Naive thymus-derived CD4-positive, alpha-beta T cell (primary cell): ENCODE results near the gene IFNK. TPM values are rescaled to one million over a fixed set of nuclear protein-coding genes. Genes with fewer than 3 reads are reported as not detected.
A peak's percentile ranks its signal among the peaks of the same experiment; 100 is the strongest.

Experiments
- ATAC-seq: fragments of 150-1000 bp; cut with Tn5 transposase; 2 replicates; pipeline ENCODE4 v1.10.0; 2021; ENCODE audit warnings: mild to moderate bottlenecking, moderate library complexity
- CTCF ChIA-PET: fragments of 350-600 bp; sonication (Branson Sonifier 250); formaldehyde crosslinking; loops from one replicate; lab custom pipeline; 2021; ENCODE audit warnings: antibody characterized with exemption; lab: Charles Lee
- POLR2A ChIA-PET: fragments of 350-600 bp; sonication (Branson Sonifier 250); formaldehyde crosslinking; loops from one replicate; lab custom pipeline; 2021; ENCODE audit warnings: antibody characterized with exemption, inconsistent platforms; lab: Charles Lee
- DNase-seq, 9 donors: peaks; one replicate each; pipeline versions ENCODE4 v3.0.0 to v3.0.0-alpha.2; 2020 to 2022; ENCODE audit warnings: mixed read lengths in 1 of 9
- H3K27ac ChIP-seq: one replicate; pipeline ENCODE4 v1.7.0; 2013; ENCODE audit warnings: mild to moderate bottlenecking, low read depth, low read length, moderate library complexity
- H3K27me3 ChIP-seq, 2 donors: one replicate each; pipeline ENCODE4 v1.7.0; 2013; ENCODE audit warnings: low read length in 2 of 2, mild to moderate bottlenecking in 2 of 2, moderate library complexity in 2 of 2; ENCODE audit not compliant: control insufficient read depth in 2 of 2, insufficient read depth in 2 of 2
- H3K36me3 ChIP-seq, 3 experiments: 1 replicate in 2 of 3; 2 replicates in 1 of 3; pipeline ENCODE4 v1.7.0; 2013; ENCODE audit warnings: low read length in 3 of 3, mild to moderate bottlenecking in 3 of 3, moderate library complexity in 1 of 3; ENCODE audit not compliant: insufficient read depth in 3 of 3, control insufficient read depth in 2 of 3
- H3K4me1 ChIP-seq, 2 donors: one replicate each; pipeline ENCODE4 v1.7.0; 2013; ENCODE audit warnings: low read length in 2 of 2, mild to moderate bottlenecking in 2 of 2, moderate library complexity in 1 of 2; ENCODE audit not compliant: control insufficient read depth in 2 of 2, insufficient read depth in 2 of 2
- H3K4me3 ChIP-seq: 2 replicates; pipeline ENCODE4 v1.7.0; 2013; ENCODE audit warnings: mild to moderate bottlenecking, low read length
- H3K9me3 ChIP-seq, 3 experiments: 1 replicate in 2 of 3; 2 replicates in 1 of 3; pipeline ENCODE4 v1.7.0; 2013; ENCODE audit warnings: low read length in 3 of 3; ENCODE audit not compliant: control insufficient read depth in 2 of 3
- H3K27ac Mint-ChIP-seq, 9 donors: one replicate each; pipeline ENCODE4 v1.8.0; 2020 to 2022; ENCODE audit warnings: mixed read lengths in 9 of 9, mild to moderate bottlenecking in 8 of 9, moderate library complexity in 5 of 9, inconsistent platforms in 2 of 9
- H3K27me3 Mint-ChIP-seq, 5 donors: one replicate each; pipeline ENCODE4 v1.8.0; 2021 to 2022; ENCODE audit warnings: mixed read lengths in 5 of 5, mild to moderate bottlenecking in 1 of 5
- H3K36me3 Mint-ChIP-seq, 5 donors: one replicate each; pipeline ENCODE4 v1.8.0; 2020 to 2022; ENCODE audit warnings: mixed read lengths in 5 of 5, mild to moderate bottlenecking in 3 of 5, inconsistent platforms in 1 of 5
- H3K4me1 Mint-ChIP-seq, 7 donors: one replicate each; pipeline ENCODE4 v1.8.0; 2020 to 2022; ENCODE audit warnings: mixed read lengths in 7 of 7, mild to moderate bottlenecking in 3 of 7, inconsistent platforms in 1 of 7
- H3K4me3 Mint-ChIP-seq, 10 donors: one replicate each; pipeline ENCODE4 v1.8.0; 2020 to 2022; ENCODE audit warnings: mild to moderate bottlenecking in 10 of 10, mixed read lengths in 10 of 10, moderate library complexity in 6 of 10, inconsistent platforms in 2 of 10
- H3K9me3 Mint-ChIP-seq, 11 donors: one replicate each; pipeline ENCODE4 v1.8.0; 2020 to 2022; ENCODE audit warnings: mixed read lengths in 11 of 11, mild to moderate bottlenecking in 4 of 11, inconsistent platforms in 1 of 11, moderate library complexity in 1 of 11
- intact Hi-C, 2 donors: fragments of 100-400 bp; cut with micrococcal nuclease; formaldehyde crosslinking; loops; one replicate each; pipeline ENCODE4 v1.15.1; 2023
- polyA plus RNA-seq, 2 donors: library from polyadenylated mRNA; unstranded; fragments of 300-500 nt; fragmentation: Illumina TruSeq; gene quantifications; one replicate each; pipeline ENCODE4 v1.2.3, GENCODE V29; 2021
- total RNA-seq, 6 experiments: library from RNA in 5 of 6; stranded (reverse) in 5 of 6; gene quantifications; 1 replicate in 5 of 6; 2 replicates in 1 of 6; pipeline ENCODE4 v1.2.3 and lab custom pipeline; 2021 to 2026

Gene IFNK
- total and polyA plus RNA-seq, 7 experiments from 2014 or later = not detected

- Histone ChIP-seq H3K9me3 (no peaks in the 10 kb centered on the region), H3K4me3 (no peak overlapping the region), H3K27me3 (no peaks in the 10 kb centered on the region), H3K4me1 (no peaks in the 10 kb centered on the region), H3K27ac (no peak overlapping the region), H3K36me3 (peaks cover 0 to 20% (median 0%) of the 10 kb centered on the region in 3 experiments)
- ATAC-seq = no peak
- intact Hi-C loops = no loop called here
- Mint-ChIP-seq H3K4me3 (no peak overlapping the region), H3K9me3 (no peaks in the 10 kb centered on the region), H3K36me3 (peaks cover 0 to 34% (median 18%) of the 10 kb centered on the region in 5 donors), H3K27ac (no peak overlapping the region), H3K4me1 (peaks cover 0 to 2% (median 0%) of the 10 kb centered on the region in 7 donors), H3K27me3 (no peaks in the 10 kb centered on the region)
- ChIA-PET CTCF (no interaction called here), POLR2A (interaction anchor here (0.8 kb wide), 1 partner anchor 27 kb away, joined by 7 read pairs; no protein-coding TSS in a partner anchor)
- no peak for DNase-seq
Measured at GRCh38 chr9:27539479-27540441, 15.7 kb downstream of the IFNK start.

DNA sequence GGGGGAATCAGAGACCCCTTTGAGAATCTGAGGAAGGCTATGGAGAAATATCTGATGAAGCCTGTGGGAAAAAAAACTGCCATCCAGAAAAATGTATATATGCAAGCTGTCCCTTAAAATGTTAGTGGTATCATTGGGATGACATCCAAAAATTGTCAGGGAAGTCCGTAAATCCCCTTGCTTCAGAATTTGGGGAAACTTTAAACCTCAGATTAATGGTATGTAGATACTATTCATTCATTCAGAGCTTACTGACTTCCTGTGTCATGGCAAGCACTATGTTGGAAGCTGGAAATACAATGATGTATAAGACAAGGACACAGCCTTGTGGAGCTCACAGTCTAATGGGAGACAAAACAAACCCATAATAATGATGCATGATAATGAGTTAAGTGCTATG lies 16.4 kb downstream of the IFNK start:
- ChIA-PET CTCF (interaction anchor here (1.0 kb wide), 1 partner anchor 14 kb away, joined by 4 read pairs; no protein-coding TSS in a partner anchor), POLR2A (interaction anchor here (0.8 kb wide), 1 partner anchor 26 kb away, joined by 7 read pairs; no protein-coding TSS in a partner anchor)
- ATAC-seq = no peak
- H3K9me3 ChIP-seq = no peaks in the 10 kb centered on the region
- H3K36me3 ChIP-seq = peaks cover 0 to 20% (median 0%) of the 10 kb centered on the region in 3 experiments
- no peaks in the 10 kb centered on the region for H3K4me1 ChIP-seq
- no peaks in the 10 kb centered on the region for H3K9me3 Mint-ChIP-seq
- no peak overlapping the region for H3K27ac ChIP-seq
- H3K4me1 Mint-ChIP-seq = peaks cover 0 to 2% (median 0%) of the 10 kb centered on the region in 7 donors
- intact Hi-C loops = no loop called here
- no peaks in the 10 kb centered on the region for H3K27me3 ChIP-seq
- H3K27me3 Mint-ChIP-seq = no peaks in the 10 kb centered on the region
- no peak overlapping the region for H3K27ac Mint-ChIP-seq
- H3K4me3 ChIP-seq = no peak overlapping the region
- DNase-seq = no peak
- H3K36me3 Mint-ChIP-seq = peaks cover 0 to 36% (median 17%) of the 10 kb centered on the region in 5 donors
- no peak overlapping the region for H3K4me3 Mint-ChIP-seq

GRCh38 chr9:27541740-27542139 lies 17.6 kb downstream of the IFNK start:
- peaks cover 0 to 12% (median 0%) of the 10 kb centered on the region in 3 experiments for H3K36me3 ChIP-seq
- no peaks in the 10 kb centered on the region for H3K4me1 ChIP-seq
- no peaks in the 10 kb centered on the region for H3K27me3 ChIP-seq
- DNase-seq = no peak
- ChIA-PET POLR2A (no interaction called here), CTCF (no interaction called here)
- Mint-ChIP-seq H3K27ac (no peak overlapping the region), H3K9me3 (no peaks in the 10 kb centered on the region), H3K36me3 (peaks cover 0 to 34% (median 12%) of the 10 kb centered on the region in 5 donors), H3K27me3 (no peaks in the 10 kb centered on the region), H3K4me1 (peaks cover 0 to 2% (median 0%) of the 10 kb centered on the region in 7 donors), H3K4me3 (no peak overlapping the region)
- no peak for ATAC-seq
- H3K4me3 ChIP-seq = no peak overlapping the region
- no peak overlapping the region for H3K27ac ChIP-seq
- intact Hi-C loops = no loop called here
- no peaks in the 10 kb centered on the region for H3K9me3 ChIP-seq

DNA sequence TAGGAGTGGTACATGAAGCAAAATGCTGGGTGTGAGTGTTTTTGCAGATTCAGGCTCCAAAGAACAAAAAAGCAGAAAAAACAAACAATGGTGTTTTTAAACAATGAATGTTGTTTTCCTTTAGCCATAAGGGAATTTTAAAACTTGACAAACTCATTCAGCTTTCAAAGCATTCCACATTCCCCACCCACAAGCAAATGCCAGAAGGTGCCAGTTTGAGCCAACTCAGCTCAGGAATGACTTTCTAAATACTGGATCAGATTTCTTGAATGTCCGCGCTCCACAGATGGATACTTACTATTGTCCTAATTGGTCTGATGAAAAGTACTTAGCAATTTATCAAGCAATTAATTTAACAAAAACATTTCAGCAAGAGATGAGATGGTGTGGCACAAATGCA lies 18.4 kb downstream of the IFNK start:
- Histone ChIP-seq H3K27me3 (no peaks in the 10 kb centered on the region), H3K9me3 (no peaks in the 10 kb centered on the region), H3K4me3 (no peak overlapping the region), H3K4me1 (no peaks in the 10 kb centered on the region), H3K36me3 (peaks cover 0 to 12% (median 0%) of the 10 kb centered on the region in 3 experiments), H3K27ac (no peak overlapping the region)
- peaks cover 0 to 35% (median 12%) of the 10 kb centered on the region in 5 donors for H3K36me3 Mint-ChIP-seq
- ChIA-PET POLR2A (no interaction called here), CTCF (no interaction called here)
- H3K4me1 Mint-ChIP-seq = peaks cover 0 to 2% (median 0%) of the 10 kb centered on the region in 7 donors
- DNase-seq (no peak), ATAC-seq (no peak)
- no peak overlapping the region for H3K27ac Mint-ChIP-seq
- intact Hi-C loops = no loop called here
- no peaks in the 10 kb centered on the region for H3K27me3 Mint-ChIP-seq
- H3K4me3 Mint-ChIP-seq = no peak overlapping the region
- H3K9me3 Mint-ChIP-seq = no peaks in the 10 kb centered on the region

DNA sequence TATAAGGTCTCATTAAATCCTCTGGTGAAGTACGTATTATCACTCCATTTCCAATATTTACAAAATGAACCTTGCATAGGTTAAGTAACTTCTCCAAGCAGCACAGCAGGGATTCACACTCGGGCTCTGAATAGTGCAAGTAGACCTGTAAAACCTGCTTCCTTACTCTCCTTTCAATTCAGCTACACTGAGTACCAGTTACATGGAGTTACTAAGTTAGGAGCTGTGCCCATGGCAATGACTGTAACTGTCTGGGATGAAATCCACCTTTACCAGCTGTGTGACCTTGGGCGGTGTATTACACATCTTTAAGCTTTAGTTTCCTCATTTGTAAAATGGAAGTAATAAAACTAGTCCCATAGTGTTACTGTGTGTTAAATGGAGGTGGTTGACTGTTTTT lies 21.4 kb downstream of the IFNK start:
- no peak overlapping the region for H3K27ac Mint-ChIP-seq
- CTCF ChIA-PET = no interaction called here
- Histone ChIP-seq H3K4me1 (no peaks in the 10 kb centered on the region), H3K9me3 (no peaks in the 10 kb centered on the region), H3K27me3 (no peaks in the 10 kb centered on the region), H3K36me3 (peaks cover 0 to 13% (median 0%) of the 10 kb centered on the region in 3 experiments), H3K4me3 (no peak overlapping the region), H3K27ac (no peak overlapping the region)
- H3K4me1 Mint-ChIP-seq = no peaks in the 10 kb centered on the region
- DNase-seq = no peak
- POLR2A ChIA-PET = interaction anchor here (1.0 kb wide), 1 partner anchor 27 kb away, joined by 3 read pairs; the partner anchor contains the start of gene C9orf72
- H3K9me3 Mint-ChIP-seq = no peaks in the 10 kb centered on the region
- ATAC-seq = no peak
- no peaks in the 10 kb centered on the region for H3K27me3 Mint-ChIP-seq
- intact Hi-C loops = loop anchor here in 1 of 2 donors (2.0 kb wide), 1 partner anchor 17 kb away; the partner anchor contains the start of gene MOB3B
- H3K4me3 Mint-ChIP-seq = no peak overlapping the region
- peaks cover 0 to 32% (median 12%) of the 10 kb centered on the region in 5 donors for H3K36me3 Mint-ChIP-seq

DNA sequence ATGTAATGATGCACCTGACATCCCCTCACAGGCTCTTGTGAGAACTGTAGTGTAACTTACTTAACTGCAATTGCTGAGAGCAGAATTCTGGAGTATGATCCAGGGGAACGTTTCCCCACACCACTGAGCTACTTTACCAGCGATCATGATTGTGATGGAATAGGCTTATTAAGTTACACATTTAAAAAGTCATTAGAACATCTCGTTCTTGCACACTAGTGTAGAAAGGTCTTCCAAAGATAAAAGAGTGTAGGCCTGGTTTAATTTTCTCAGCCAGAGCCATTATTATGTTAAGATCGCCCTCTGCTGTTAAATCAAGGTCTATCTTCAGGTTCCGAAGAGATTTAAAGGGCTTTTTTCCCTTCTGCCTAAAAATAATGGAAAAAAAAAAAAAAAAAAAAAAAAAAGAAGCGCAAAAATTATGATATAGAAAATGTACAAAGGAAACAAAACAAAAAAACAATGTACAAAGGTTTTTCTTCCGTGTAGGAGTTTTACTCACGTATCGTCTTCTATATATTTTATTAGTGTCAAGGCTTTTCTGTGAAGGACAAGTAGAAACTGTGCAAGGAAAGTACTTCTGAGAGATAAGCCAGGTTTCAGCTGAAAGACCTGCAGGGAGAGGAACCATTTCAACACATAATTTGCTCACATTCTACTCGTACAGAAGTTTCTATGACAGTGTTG lies 24.1 kb downstream of the IFNK start:
- Histone ChIP-seq H3K4me1 (no peaks in the 10 kb centered on the region), H3K36me3 (peaks cover 0 to 12% (median 9%) of the 10 kb centered on the region in 3 experiments), H3K9me3 (no peaks in the 10 kb centered on the region), H3K27me3 (no peaks in the 10 kb centered on the region), H3K27ac (no peak overlapping the region), H3K4me3 (no peak overlapping the region)
- no peak overlapping the region for H3K27ac Mint-ChIP-seq
- peaks cover 1 to 37% (median 16%) of the 10 kb centered on the region in 5 donors for H3K36me3 Mint-ChIP-seq
- peaks cover 0 to 2% (median 0%) of the 10 kb centered on the region in 7 donors for H3K4me1 Mint-ChIP-seq
- intact Hi-C loops = loop anchor here (1.0 to 2.0 kb wide), 3 partner anchors 24 to 515 kb away; no protein-coding TSS in a partner anchor
- H3K27me3 Mint-ChIP-seq = no peaks in the 10 kb centered on the region
- no peak overlapping the region for H3K4me3 Mint-ChIP-seq
- no peaks in the 10 kb centered on the region for H3K9me3 Mint-ChIP-seq
- ChIA-PET POLR2A (no interaction called here), CTCF (interaction anchor here (1.3 kb wide), 1 partner anchor 18 kb away, joined by 3 read pairs; no protein-coding TSS in a partner anchor)
- peak in 1 of 9 donors; percentile 21 for DNase-seq
- ATAC-seq = no peak
